H1 (cell line): ENCODE data around the gene PHAX. TPM values are rescaled to one million over a fixed set of nuclear protein-coding genes. Genes with fewer than 3 reads are reported as not detected.
"Not testable (repeated sequence)": the region's sequence is repeated elsewhere in the genome, so short reads cannot be mapped to it uniquely, and the experiment has no call there.

Source experiments
- CTCF ChIA-PET: fragments of 300-600 bp; sonication (Branson Sonifier 250); formaldehyde crosslinking; loops from one replicate; lab custom pipeline; 2021; ENCODE audit not compliant: partially characterized antibody; lab: Charles Lee
- POLR2A ChIA-PET: fragments of 300-600 bp; sonication (Branson Sonifier 250); formaldehyde crosslinking; loops from one replicate; lab custom pipeline; 2021; ENCODE audit warnings: inconsistent platforms; ENCODE audit not compliant: partially characterized antibody; lab: Charles Lee
- DNase-seq, 2 experiments: peaks; one replicate each; pipeline versions ENCODE4 v3.0.0 to v3.0.0-alpha.2; 2010 to 2022; ENCODE audit warnings: low spot score in 2 of 2, low read depth in 1 of 2, mixed read lengths in 1 of 2
- FAIRE-seq: peaks from 2 replicates; lab custom pipeline; 2011; peaks lifted over from hg19 to GRCh38; lab: Jason Lieb, UNC
- H2AFZ ChIP-seq: 2 replicates; pipeline ENCODE4 v1.8.1; 2012; ENCODE audit warnings: low read length, inconsistent platforms
- H2AK5ac ChIP-seq: 2 replicates; pipeline ENCODE4 v1.6.1; 2013; ENCODE audit warnings: low read depth, low read length
- H2BK120ac ChIP-seq: replicated peaks from 2 replicates; pipeline ENCODE3; 2013; ENCODE audit warnings: low read depth, low read length, inconsistent platforms
- H2BK12ac ChIP-seq: 2 replicates; pipeline ENCODE4 v1.6.1; 2013; ENCODE audit warnings: low read depth, low read length
- H2BK15ac ChIP-seq: 2 replicates; pipeline ENCODE4 v1.6.1; 2013; ENCODE audit warnings: low read length
- H2BK20ac ChIP-seq: 2 replicates; pipeline ENCODE4 v1.6.1; 2013; ENCODE audit warnings: low read length
- H2BK5ac ChIP-seq: 2 replicates; pipeline ENCODE4 v1.6.1; 2013; ENCODE audit warnings: low read depth, low read length
- H3K14ac ChIP-seq: 2 replicates; pipeline ENCODE4 v1.6.1; 2013; ENCODE audit warnings: inconsistent platforms; ENCODE audit not compliant: insufficient read length
- H3K18ac ChIP-seq: 2 replicates; pipeline ENCODE4 v1.6.1; 2013; ENCODE audit warnings: low read length; ENCODE audit errors: extremely low read depth
- H3K23ac ChIP-seq: 2 replicates; pipeline ENCODE4 v1.6.1; 2013; ENCODE audit warnings: inconsistent platforms; ENCODE audit not compliant: insufficient read length
- H3K23me2 ChIP-seq: 2 replicates; pipeline ENCODE4 v1.6.1; 2013; ENCODE audit warnings: low read depth, low read length
- H3K27ac ChIP-seq: 2 replicates; pipeline ENCODE4 v1.6.1; 2011; ENCODE audit warnings: low read depth, low read length, inconsistent platforms
- H3K27me3 ChIP-seq, 4 experiments: replicated peaks in 1 of 4; 1 replicate in 1 of 4; 2 replicates in 3 of 4; pipeline versions ENCODE4 v1.6.1 to v1.8.1; 2011 to 2013; ENCODE audit warnings: low read length in 3 of 4, mild to moderate bottlenecking in 3 of 4, inconsistent platforms in 2 of 4, mixed read lengths in 2 of 4, moderate library complexity in 1 of 4; ENCODE audit not compliant: control insufficient read depth in 3 of 4, insufficient read depth in 3 of 4; ENCODE audit errors: extremely low read depth in 1 of 4
- H3K36me3 ChIP-seq, 4 experiments: 2 replicates each; pipeline versions ENCODE4 v1.6.1 to v1.8.1; 2011 to 2013; ENCODE audit warnings: mild to moderate bottlenecking in 4 of 4, low read length in 3 of 4, moderate library complexity in 2 of 4, control low read depth in 1 of 4, inconsistent platforms in 1 of 4; ENCODE audit not compliant: insufficient read depth in 4 of 4, control insufficient read depth in 2 of 4
- H3K4ac ChIP-seq: replicated peaks from 2 replicates; pipeline ENCODE3; 2013; ENCODE audit warnings: low read length, low read depth, mixed read lengths, inconsistent platforms; ENCODE audit not compliant: insufficient read length
- H3K4me1 ChIP-seq, 4 experiments: replicated peaks in 1 of 4; 1 replicate in 1 of 4; 2 replicates in 3 of 4; pipeline versions ENCODE4 v1.6.1 to v1.8.1; 2011 to 2013; ENCODE audit warnings: low read length in 3 of 4, inconsistent platforms in 2 of 4, mixed read lengths in 1 of 4; ENCODE audit not compliant: insufficient read depth in 4 of 4, control insufficient read depth in 3 of 4
- H3K4me2 ChIP-seq, 2 experiments: 2 replicates each; pipeline versions ENCODE4 v1.6.1 to v1.8.1; 2011 to 2013; ENCODE audit warnings: low read depth in 2 of 2, low read length in 2 of 2, control low read depth in 1 of 2, inconsistent platforms in 1 of 2, mild to moderate bottlenecking in 1 of 2; ENCODE audit not compliant: insufficient read depth in 1 of 2
- H3K4me3 ChIP-seq, 4 experiments: fragments of 200-600, 300-600 bp in 1 of 4; sonication (generic), shearing (Covaris generic), sonication (Bioruptor Twin) in 1 of 4; 2 replicates each; pipeline versions ENCODE4 v1.5.1 to v1.8.1; 2011 to 2016; ENCODE audit warnings: low read length in 4 of 4, low read depth in 3 of 4, control low read depth in 2 of 4, inconsistent platforms in 2 of 4, mild to moderate bottlenecking in 2 of 4, mixed read lengths in 1 of 4, moderate library complexity in 1 of 4; ENCODE audit not compliant: insufficient read depth in 2 of 4; ENCODE audit errors: extremely low read depth in 1 of 4
- H3K56ac ChIP-seq: replicated peaks from 2 replicates; pipeline ENCODE3; 2013; ENCODE audit warnings: low read depth, mild to moderate bottlenecking, mixed read lengths, low read length, inconsistent platforms; ENCODE audit not compliant: insufficient read length
- H3K79me1 ChIP-seq: 2 replicates; pipeline ENCODE4 v1.6.1; 2013; ENCODE audit warnings: low read depth, low read length, control low read depth
- H3K79me2 ChIP-seq, 2 experiments: 2 replicates each; pipeline versions ENCODE4 v1.6.1 to v1.8.1; 2012 to 2013; ENCODE audit warnings: low read length in 2 of 2, mild to moderate bottlenecking in 2 of 2, inconsistent platforms in 1 of 2; ENCODE audit not compliant: insufficient read depth in 2 of 2, control insufficient read depth in 1 of 2
- H3K9ac ChIP-seq, 4 experiments: replicated peaks in 1 of 4; 1 replicate in 1 of 4; 2 replicates in 3 of 4; pipeline versions ENCODE4 v1.6.1 to v1.8.1; 2011 to 2013; ENCODE audit warnings: low read depth in 3 of 4, low read length in 3 of 4, control low read depth in 2 of 4, mild to moderate bottlenecking in 2 of 4, moderate library complexity in 2 of 4, inconsistent platforms in 1 of 4; ENCODE audit errors: extremely low read depth in 1 of 4
- H3K9me3 ChIP-seq, 2 experiments: 2 replicates each; pipeline versions ENCODE4 v1.6.1 to v1.8.1; 2012 to 2013; ENCODE audit warnings: mild to moderate bottlenecking in 2 of 2, moderate library complexity in 2 of 2, control low read depth in 1 of 2, inconsistent platforms in 1 of 2, low read depth in 1 of 2, low read length in 1 of 2, mixed read lengths in 1 of 2; ENCODE audit not compliant: insufficient read depth in 2 of 2
- H4K20me1 ChIP-seq, 2 experiments: replicated peaks in 1 of 2; 2 replicates each; pipeline versions ENCODE3 to v1.8.1; 2011 to 2013; ENCODE audit warnings: inconsistent platforms in 2 of 2, low read length in 2 of 2, mild to moderate bottlenecking in 1 of 2; ENCODE audit not compliant: insufficient read depth in 2 of 2, control insufficient read depth in 1 of 2
- H4K5ac ChIP-seq: 2 replicates; pipeline ENCODE4 v1.6.1; 2013; ENCODE audit warnings: low read length, low read depth, mixed read lengths, inconsistent platforms; ENCODE audit not compliant: insufficient read length
- H4K8ac ChIP-seq: 2 replicates; pipeline ENCODE4 v1.8.0; 2013; ENCODE audit warnings: mild to moderate bottlenecking, moderate library complexity, low read length, inconsistent platforms; ENCODE audit not compliant: insufficient read depth; ENCODE audit errors: extremely low read depth
- H4K91ac ChIP-seq: replicated peaks from 2 replicates; pipeline ENCODE3; 2013; ENCODE audit warnings: low read length, mixed read lengths, inconsistent platforms; ENCODE audit not compliant: insufficient read length
- EP300 ChIP-seq, 2 experiments: IDR thresholded peaks; 1 replicate in 1 of 2; 2 replicates in 1 of 2; pipeline ENCODE4 v1.6.1; 2011 to 2012; ENCODE audit warnings: low read depth in 2 of 2, low read length in 2 of 2, mild to moderate bottlenecking in 2 of 2, borderline replicate concordance in 1 of 2, inconsistent platforms in 1 of 2, moderate library complexity in 1 of 2
- WGBS, 2 experiments: shearing (Covaris generic) in 1 of 2; methylation state at CpG; one replicate each; pipeline versions ENCODE4 v1.1.6 to v1.1.7; 2013 to 2015; ENCODE audit warnings: low lambda C conversion rate in 2 of 2, mixed read lengths in 2 of 2, inconsistent platforms in 1 of 2, low coverage in 1 of 2, missing lambda C conversion rate in 1 of 2; ENCODE audit not compliant: insufficient replicate concordance in 2 of 2, insufficient coverage in 1 of 2, insufficient read length in 1 of 2; ENCODE audit errors: extremely low coverage in 1 of 2, missing lambda C conversion rate in 1 of 2; 5-methylcytosine and 5-hydroxymethylcytosine counted together
- polyA plus RNA-seq, 7 experiments: library from polyadenylated mRNA; depleted of rRNA in 3 of 7; stranded (reverse) in 5 of 7; unstranded in 2 of 7; fragments of >200 nt in 5 of 7; fragments of 200-250 nt in 2 of 7; gene quantifications; 1 replicate in 5 of 7; 2 replicates in 1 of 7; 4 replicates in 1 of 7; pipeline versions ENCODE4 v1.2.1 to v1.2.3, GENCODE V29; 2011 to 2013; ENCODE audit warnings: missing spikeins in 2 of 7, mixed read lengths in 2 of 7
- total RNA-seq: library from RNA; stranded (reverse); fragmentation: NEBNext Ultra II Directional; extraction: Animal tissue kit (Norgen Biotek cat#: 25700); gene quantifications from 2 replicates; pipeline ENCODE4 v1.2.1, GENCODE V29; 2021

Gene PHAX
- total and polyA plus RNA-seq, 2 of the 8 experiments (the other 6 are each of a cell fraction or from before 2014, with no cell fraction given) = 32.1 to 59.5 TPM

GRCh38 chr5:126670109-126670508, 69.4 kb downstream of the PHAX start:
- H3K14ac ChIP-seq, POLR2A ChIA-PET: not testable (repeated sequence)

GRCh38 chr5:126671681-126672080, 70.9 kb downstream of the PHAX start:
- H3K79me1 ChIP-seq, H3K9ac ChIP-seq, H3K4me3 ChIP-seq, H3K27ac ChIP-seq, H4K91ac ChIP-seq, H3K23me2 ChIP-seq, POLR2A ChIA-PET, H2BK20ac ChIP-seq, H3K4ac ChIP-seq, H4K8ac ChIP-seq, H2BK12ac ChIP-seq, H2BK15ac ChIP-seq, H2BK5ac ChIP-seq, H3K14ac ChIP-seq, H3K9me3 ChIP-seq, H2BK120ac ChIP-seq, H3K79me2 ChIP-seq, H2AFZ ChIP-seq, H4K5ac ChIP-seq, H3K36me3 ChIP-seq, H3K23ac ChIP-seq, DNase-seq, H3K18ac ChIP-seq, H3K56ac ChIP-seq, FAIRE-seq, H3K4me2 ChIP-seq, H3K27me3 ChIP-seq, H2AK5ac ChIP-seq, H4K20me1 ChIP-seq: not testable (repeated sequence)
- H3K4me1 ChIP-seq = peaks cover 6 to 20% (median 9%) of the 10 kb centered on the region in 4 experiments; a peak in 6 of 7 replicates
- 97% methylated on average over 3 of the region's 3 CpGs; no CpG with 5 or more reads in 1 of the 2 experiments for WGBS, 2 experiments
- CTCF ChIA-PET = interaction anchor here (0.9 to 11.4 kb wide), 3 partner anchors 13 to 106 kb away, joined by 3 to 251 read pairs (median 3); partner anchors contain the start of gene LMNB1

More at GRCh38 chr5:126670109-126670508, 69.4 kb downstream of the PHAX start:
- H2BK5ac ChIP-seq, H3K4me2 ChIP-seq, H3K9me3 ChIP-seq, H3K79me1 ChIP-seq, H2BK12ac ChIP-seq, H3K18ac ChIP-seq, H4K5ac ChIP-seq, H3K27me3 ChIP-seq, H3K27ac ChIP-seq, H3K4me3 ChIP-seq, H3K23ac ChIP-seq, H4K91ac ChIP-seq, H2BK20ac ChIP-seq, H2BK15ac ChIP-seq, CTCF ChIA-PET, H3K36me3 ChIP-seq, H3K56ac ChIP-seq, FAIRE-seq, H2AK5ac ChIP-seq, H4K8ac ChIP-seq, H3K23me2 ChIP-seq, DNase-seq, H3K9ac ChIP-seq, H2AFZ ChIP-seq, H3K79me2 ChIP-seq, H4K20me1 ChIP-seq, H3K4ac ChIP-seq, H2BK120ac ChIP-seq: not testable (repeated sequence)
- WGBS, 2 experiments = 79% methylated on average over 1 of the region's 1 CpG; no CpG with 5 or more reads in 1 of the 2 experiments
- peak in 1 of 2 experiments; percentile 75; a peak in 1 of 3 replicates for TF ChIP-seq EP300 (IDR thresholded peaks at IDR 0.05; ENCODE audit: borderline replicate concordance in 1 of 2, low read depth in 2 of 2, low read length in 2 of 2)
- H3K4me1 ChIP-seq = peaks cover 4 to 20% (median 8%) of the 10 kb centered on the region in 4 experiments; a peak in 6 of 7 replicates
